Stimulated activated CD4-positive, alpha-beta T cell treated with anti-CD3 and anti-CD28 coated beads, Interleukin-4, amount 100 ng/mL, for 24 hours (primary cell): ENCODE results near the gene CTNNA3.
"Not testable (repeated sequence)": the region's sequence is repeated elsewhere in the genome, so short reads cannot be mapped to it uniquely, and the experiment has no call there.

Source experiments
- DNase-seq: peaks from one replicate; pipeline ENCODE4 v3.0.0-alpha.2; 2020

The CTNNA3 gene

GRCh38 chr10:67492317-67493019 lies 203.5 kb downstream of the CTNNA3 start:
- no peak for DNase-seq

- DNase-seq, result no peak
Measured at GRCh38 chr10:67487906-67488619, 207.9 kb downstream of the CTNNA3 start.

GRCh38 chr10:67487199-67487598 lies 208.8 kb downstream of the CTNNA3 start:
- DNase-seq, result no peak

- no peak for DNase-seq
Measured at GRCh38 chr10:67477868-67478267, 218.1 kb downstream of the CTNNA3 start.

- DNase-seq, result no peak
Measured at GRCh38 chr10:67476201-67476600, 219.8 kb downstream of the CTNNA3 start.

GRCh38 chr10:67473850-67474633 lies 222.0 kb downstream of the CTNNA3 start:
- no peak for DNase-seq

- DNase-seq, result no peak
Measured at GRCh38 chr10:67471022-67471421, 225.0 kb downstream of the CTNNA3 start.

- DNase-seq, result no peak
Measured at GRCh38 chr10:67464278-67464677, 231.7 kb downstream of the CTNNA3 start.

- DNase-seq, result no peak
Measured at GRCh38 chr10:67452892-67453291, 243.1 kb downstream of the CTNNA3 start.

GRCh38 chr10:67438605-67439304 lies 257.2 kb downstream of the CTNNA3 start:
- no peak for DNase-seq

GRCh38 chr10:67433276-67433675 lies 262.7 kb downstream of the CTNNA3 start:
- no peak for DNase-seq

- no peak for DNase-seq
Measured at GRCh38 chr10:67402620-67403019, 293.4 kb downstream of the CTNNA3 start.

- DNase-seq, result no peak
Measured at GRCh38 chr10:67401711-67402110, 294.3 kb downstream of the CTNNA3 start.

- not testable (repeated sequence) for DNase-seq
Measured at GRCh38 chr10:67386841-67387533, 309.0 kb downstream of the CTNNA3 start.

GRCh38 chr10:67386260-67386659 lies 309.7 kb downstream of the CTNNA3 start:
- DNase-seq, result no peak

GRCh38 chr10:67385566-67385965 lies 310.4 kb downstream of the CTNNA3 start:
- DNase-seq, result no peak

GRCh38 chr10:67385089-67385488 lies 310.9 kb downstream of the CTNNA3 start:
- no peak for DNase-seq

GRCh38 chr10:67331121-67331910 lies 364.7 kb downstream of the CTNNA3 start:
- no peak for DNase-seq

- no peak for DNase-seq
Measured at GRCh38 chr10:67327626-67328535, 368.1 kb downstream of the CTNNA3 start.

- DNase-seq, result no peak
Measured at GRCh38 chr10:67319976-67320375, 376.0 kb downstream of the CTNNA3 start.
